ENCODE data around the gene SLC17A1.

SLC17A1 gene

DNA sequence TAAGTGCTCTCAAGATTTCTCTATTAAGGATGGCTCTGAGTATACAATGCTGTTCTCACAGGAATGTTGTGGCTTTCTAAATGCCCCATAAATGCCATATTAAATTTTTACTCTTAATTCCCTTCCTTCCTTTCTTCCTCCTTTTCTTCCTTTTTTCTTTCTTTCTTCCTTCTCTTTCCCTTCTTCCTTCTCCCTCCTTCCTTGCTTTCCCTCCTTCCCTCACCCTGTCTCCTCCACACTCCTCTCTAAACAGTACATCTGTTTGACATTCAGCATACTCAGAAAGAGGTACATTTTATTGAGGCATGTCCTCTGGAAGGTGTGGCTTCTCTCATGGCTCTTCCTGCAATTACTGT lies 433 bp upstream of the SLC17A1 start:
- no peak for DNase-seq

DNA sequence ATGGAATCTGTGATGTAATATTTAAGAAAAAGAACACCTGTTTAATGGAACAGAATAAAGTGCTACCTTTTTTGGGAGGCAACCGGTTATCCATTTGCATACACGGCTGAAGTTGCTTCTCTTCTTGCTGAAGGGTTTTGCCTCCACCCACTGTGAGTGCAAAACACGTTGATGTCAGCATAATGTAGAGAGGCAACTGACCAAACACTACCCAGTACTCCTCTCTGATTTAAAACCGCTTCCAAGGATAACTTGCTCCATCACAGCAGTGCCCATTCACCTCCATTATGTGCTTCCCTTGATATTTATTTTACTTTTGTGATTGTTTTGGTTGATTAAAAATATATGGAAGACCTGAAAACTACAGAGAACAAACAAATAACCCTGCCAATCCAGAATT lies 1.4 kb downstream of the SLC17A1 start:
- no peak for DNase-seq

GRCh38 chr6:25829375-25829774 lies 2.5 kb downstream of the SLC17A1 start:
- no peak for DNase-seq

GRCh38 chr6:25821341-25821740 lies 10.5 kb downstream of the SLC17A1 start:
- no peak for DNase-seq

- no peak for DNase-seq
These were observed 15.6 kb downstream of the SLC17A1 start for GRCh38 chr6:25816252-25816651.

DNA sequence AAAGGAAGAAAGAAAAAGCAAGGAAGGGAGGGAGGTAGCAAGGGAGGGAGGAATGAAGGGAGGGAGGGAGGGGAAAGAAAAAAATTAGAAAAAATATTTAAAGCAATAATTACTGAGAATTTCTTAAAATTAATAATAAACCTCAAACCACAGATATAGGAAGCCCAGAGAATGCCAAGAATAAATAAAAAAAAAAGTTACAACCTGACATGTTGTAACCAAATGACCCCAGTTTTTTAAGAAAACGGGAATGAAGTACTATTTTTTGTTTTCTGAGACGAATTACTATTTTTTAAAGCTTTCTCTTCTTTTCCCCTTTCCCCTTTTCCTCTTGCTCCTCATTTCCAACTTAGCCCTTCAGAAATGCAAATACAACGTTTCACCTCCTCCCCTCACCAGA lies 16.7 kb downstream of the SLC17A1 start:
- DNase-seq = no peak

DNA sequence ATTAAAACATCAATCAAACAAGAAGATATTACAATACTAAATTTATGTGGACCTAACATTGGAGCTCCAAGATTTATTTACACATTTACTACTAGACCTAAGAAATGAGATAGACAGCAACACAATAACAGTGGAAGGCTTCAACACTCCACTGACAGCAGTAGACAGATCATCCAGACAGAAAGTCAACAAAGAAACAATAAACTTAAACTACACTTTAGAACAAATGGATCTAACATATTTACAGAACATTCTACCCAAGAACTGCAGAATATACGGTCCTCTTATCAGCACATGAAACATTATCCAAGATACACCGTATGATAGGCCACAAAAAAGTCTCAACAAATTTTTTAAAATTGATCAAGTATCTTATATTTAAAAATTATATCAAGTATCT lies 27.0 kb downstream of the SLC17A1 start:
- DNase-seq = no peak

DNA sequence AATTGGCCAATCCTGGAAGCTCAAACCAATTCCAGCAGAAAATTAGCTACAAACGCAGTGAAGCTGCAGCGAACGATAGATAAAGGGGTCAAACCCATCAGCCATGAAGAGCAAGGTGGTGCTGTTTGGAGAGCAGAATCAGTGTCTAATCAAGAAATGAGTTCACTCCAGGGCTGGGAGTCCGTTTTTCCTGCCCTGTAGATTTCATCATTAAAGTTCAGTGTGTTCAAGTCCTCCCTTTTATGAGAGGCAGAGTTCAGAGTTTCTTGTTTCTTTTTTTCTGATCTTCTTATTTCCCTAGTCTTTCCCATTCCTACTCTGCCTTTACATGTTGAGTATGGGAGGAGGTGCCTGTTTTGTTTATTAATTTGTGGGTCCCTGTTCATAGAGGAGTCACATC lies 30.4 kb downstream of the SLC17A1 start:
- no peak for DNase-seq

DNA sequence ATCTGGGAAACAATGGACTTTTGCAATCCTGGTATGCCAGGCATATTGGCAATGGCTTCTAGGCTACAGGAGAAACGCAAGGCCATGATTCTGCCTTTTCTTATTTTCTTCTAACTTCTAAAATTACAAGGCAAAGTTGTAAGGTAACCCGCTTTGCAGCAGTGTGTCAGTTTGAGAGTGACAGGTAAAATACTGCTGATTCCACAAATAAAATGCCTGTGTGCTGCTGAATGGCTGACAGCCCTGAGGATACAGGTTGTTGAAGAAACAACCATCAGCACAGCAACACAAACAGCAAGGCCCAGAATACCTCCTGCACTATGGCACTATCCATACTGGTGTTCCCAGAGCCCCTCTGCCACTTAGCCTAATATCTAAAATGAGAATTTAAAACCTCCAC lies 37.1 kb downstream of the SLC17A1 start:
- DNase-seq = no peak

GRCh38 chr6:25793970-25794369 lies 37.9 kb downstream of the SLC17A1 start:
- no peak for DNase-seq

GRCh38 chr6:25792016-25792415 lies 39.8 kb downstream of the SLC17A1 start:
- no peak for DNase-seq

- DNase-seq = no peak
These were observed 42.4 kb downstream of the SLC17A1 start for GRCh38 chr6:25789475-25789874.

- DNase-seq = peak; percentile 59
These were observed 43.4 kb downstream of the SLC17A1 start for GRCh38 chr6:25788305-25788922.

DNA sequence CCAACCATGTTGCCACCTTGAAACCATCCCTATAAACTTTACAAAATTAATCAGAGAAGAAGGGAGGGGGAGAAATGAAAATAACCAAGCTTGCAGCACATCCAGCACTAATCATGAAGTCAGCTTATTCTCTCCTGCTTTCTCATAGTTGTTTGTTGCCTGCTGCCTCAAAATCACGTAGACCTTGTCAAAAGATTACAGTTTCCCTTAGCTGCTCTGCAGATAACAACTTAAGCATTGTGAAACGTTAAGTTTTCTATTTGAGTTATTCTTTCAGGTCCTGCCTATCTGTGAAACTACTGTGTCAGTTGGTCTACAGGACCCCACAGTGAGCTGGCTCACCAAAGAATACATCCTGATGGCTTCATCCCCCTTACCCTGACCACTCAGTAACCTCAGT lies 44.4 kb downstream of the SLC17A1 start:
- no peak for DNase-seq

DNA sequence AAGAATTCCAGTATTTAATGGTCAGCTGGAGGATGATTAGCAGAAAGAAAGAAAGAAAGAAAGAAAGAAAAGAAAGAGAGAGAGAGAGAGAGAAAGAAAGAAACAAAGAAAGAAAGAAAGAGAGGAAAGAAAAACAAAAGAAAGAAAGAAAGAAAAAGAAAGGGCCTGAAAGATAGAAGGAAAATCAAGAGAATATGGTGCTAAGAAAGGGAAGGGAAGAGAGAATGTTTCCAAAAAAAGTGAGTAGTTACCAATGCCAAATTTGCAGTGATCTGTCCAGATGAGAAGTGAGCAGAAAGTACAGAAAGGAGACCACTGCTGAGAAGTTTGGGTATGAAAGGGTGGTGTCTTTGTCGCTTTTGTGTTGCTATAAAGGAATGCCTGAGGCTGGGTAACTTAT lies 50.7 kb downstream of the SLC17A1 start:
- DNase-seq = no peak

DNA sequence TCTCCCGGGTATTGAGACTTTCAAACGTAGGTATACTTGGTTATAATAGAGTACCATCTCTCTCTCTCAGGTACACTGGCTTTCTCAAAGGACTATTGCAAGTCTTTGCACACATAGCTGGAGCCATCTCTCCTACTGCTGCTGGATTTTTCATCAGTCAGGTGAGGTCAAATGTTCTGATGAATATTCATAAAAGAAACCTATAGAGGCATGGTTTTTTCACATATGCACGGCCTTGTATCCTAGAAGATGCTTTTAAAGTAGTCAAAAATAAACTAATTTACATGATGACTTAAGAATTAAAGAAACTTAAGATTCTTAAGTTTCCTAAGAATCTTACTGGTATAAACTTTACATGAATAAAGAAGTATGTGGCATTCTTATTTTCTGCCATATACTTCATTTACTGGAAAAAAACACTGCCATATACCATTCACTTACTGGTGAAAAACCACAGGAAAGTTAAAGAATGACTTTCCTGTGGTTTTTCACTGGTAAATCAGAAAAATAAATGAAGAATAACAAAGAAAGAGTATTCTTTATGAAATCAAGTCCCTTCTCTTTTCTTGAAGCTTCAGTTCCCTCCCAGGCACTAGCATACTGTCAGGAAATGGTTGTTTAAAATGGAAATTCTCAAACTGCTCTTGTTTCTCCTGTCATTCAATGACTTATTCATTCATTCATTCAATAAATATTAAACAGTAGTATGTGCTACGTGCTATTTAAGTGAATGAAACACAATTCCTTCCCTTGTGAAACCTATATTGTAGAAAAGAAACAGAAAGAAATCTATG lies 53.8 kb downstream of the SLC17A1 start:
- no peak for DNase-seq

DNA sequence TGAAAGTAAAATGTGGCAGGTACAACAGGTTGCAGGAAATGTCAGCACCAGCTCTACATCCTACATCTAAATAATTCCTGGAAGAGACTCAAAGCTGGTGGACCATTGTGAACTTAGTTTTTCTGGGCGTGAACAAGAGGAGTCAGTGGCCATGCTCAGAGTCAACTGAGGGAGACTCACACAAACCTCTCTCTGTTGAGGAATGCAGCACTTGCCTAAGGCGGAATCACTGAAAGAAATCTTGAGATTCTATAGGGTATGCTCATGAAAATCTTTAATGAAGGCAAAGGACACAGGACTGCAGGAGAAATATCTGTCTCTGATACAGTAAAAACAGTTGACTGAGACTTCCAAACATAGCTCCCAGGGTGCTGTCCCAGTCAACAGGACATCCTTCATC lies 54.8 kb downstream of the SLC17A1 start:
- no peak for DNase-seq

GRCh38 chr6:25774120-25774715 lies 57.6 kb downstream of the SLC17A1 start:
- DNase-seq = no peak

GRCh38 chr6:25769983-25770382 lies 61.9 kb downstream of the SLC17A1 start:
- no peak for DNase-seq

GRCh38 chr6:25768566-25768965 lies 63.3 kb downstream of the SLC17A1 start:
- no peak for DNase-seq

DNA sequence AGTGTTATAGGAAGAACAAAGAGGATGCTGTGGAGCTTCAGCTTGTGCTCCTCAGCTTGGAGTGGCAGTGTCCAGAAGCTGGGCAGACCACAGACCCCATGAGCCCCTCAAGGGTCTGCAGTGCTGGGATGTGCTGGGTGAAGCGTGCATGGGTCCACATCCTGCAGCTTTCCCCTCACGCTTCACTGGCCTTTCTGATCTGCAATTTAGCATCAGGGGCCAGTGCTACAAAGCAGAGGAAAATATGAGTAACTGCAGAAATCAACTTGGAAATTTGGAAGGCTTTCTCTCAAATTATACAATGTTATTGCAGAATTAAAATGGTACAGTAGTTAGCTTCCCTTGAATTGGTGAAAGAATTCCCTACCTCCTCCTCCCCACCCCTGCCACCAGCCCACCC lies 67.2 kb downstream of the SLC17A1 start:
- no peak for DNase-seq

DNA sequence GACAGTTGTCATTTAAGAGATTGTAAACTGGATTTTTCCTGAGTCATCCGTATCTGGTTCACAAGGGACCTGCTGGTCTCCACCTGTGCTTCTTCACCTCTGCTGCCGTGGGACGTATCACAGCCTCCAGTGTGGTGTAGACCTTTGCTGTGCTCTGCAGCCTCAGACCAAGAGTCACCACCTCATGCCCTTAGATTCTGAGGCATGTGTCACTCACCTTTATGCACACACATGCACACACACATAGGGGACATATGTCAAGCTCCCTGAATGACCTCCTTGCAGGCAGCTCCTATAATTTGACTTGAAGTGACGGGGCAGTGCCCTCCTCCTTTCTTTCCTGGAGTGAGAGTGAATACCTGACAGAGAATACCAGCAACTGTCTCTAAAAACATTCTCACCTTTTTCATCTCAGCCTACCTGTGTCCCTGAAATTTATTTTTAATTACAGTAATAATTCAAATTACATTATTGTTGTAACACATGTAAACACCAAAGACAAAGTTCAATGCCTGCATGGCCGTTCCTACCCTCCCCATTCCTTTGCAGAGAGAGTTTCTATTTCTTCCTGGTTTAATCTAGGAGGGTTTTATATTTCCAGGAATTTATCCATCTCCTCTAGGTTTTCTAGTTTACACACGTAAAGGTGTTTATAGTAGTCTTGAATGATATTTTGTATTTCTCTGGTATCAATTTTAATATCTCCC lies 73.8 kb downstream of the SLC17A1 start:
- no peak for DNase-seq

DNA sequence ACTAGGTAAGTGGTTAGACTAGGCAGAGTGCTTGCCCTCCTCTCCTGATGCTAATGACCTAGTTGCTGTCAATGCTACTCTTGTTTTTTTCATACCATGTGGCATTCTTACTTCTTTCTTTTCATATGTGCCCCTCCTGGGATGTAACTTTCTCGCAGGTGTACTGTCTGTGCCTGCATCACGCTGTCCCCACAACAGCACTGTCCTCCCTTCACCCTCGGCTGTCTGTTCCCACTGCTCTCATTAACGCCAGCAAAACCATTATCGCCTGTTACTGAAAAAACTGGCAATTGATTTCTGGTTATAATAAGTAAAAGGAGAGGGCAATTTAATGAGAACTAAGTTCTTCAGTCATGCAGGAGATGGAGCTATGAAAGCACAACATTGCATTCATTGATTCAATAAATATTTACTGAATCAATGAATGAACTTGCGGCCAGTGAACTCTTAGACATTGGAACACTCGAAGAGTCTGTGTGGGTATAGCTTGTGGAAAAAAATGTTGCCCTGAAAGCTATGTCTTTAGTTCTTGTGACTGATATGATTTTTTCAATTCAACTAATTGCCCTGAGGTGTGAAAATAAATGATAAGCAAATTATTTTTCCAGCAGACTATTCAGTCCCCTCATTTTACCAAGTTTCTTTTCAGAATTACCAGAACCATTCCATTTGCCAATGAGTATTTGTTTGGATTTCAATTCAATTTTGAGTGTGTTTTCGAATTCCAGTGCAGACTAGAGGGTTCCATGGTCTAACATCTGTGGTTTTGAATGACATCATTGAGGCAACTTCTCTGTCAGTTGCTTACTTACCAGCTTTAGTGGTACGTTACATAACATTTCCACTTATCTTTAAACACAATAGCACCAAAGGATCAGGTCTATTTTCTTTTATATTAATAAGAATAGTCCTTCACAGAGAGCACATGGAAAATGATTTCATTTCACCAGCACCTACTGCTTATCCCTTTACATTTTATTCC lies 75.2 kb downstream of the SLC17A1 start:
- no peak for DNase-seq
